ENCODE measurements around the gene ATXN1. TPM values are rescaled to one million over a fixed set of nuclear protein-coding genes. Genes with fewer than 3 reads are reported as not detected.

ATXN1 gene
- total RNA-seq, 1 experiment from 2014 or later: 8.1 TPM

GRCh38 chr6:16331384-16332174 lies 429.7 kb downstream of the ATXN1 start:
- Mint-ChIP-seq H3K4me1 (peaks cover 3% of the 10 kb centered on the region), H3K27ac (no peak overlapping the region), H3K27me3 (ENCODE audit: low read depth) (no peaks in the 10 kb centered on the region), H3K9me3 (no peaks in the 10 kb centered on the region), H3K36me3 (peaks cover under 1% of the 10 kb centered on the region; the same call in 1 of the 2 replicates), H3K4me3 (no peak overlapping the region)
- TF ChIP-seq JAZF1 (CRISPR knock-in tag; IDR thresholded peaks at IDR 0.05) (no peak), NFATC4 (CRISPR knock-in tag; IDR thresholded peaks at IDR 0.05) (no peak), AFF4 (CRISPR knock-in tag; IDR thresholded peaks at IDR 0.05; ENCODE audit: borderline replicate concordance) (no peak), FOXJ3 (CRISPR knock-in tag; IDR thresholded peaks at IDR 0.05; ENCODE audit: borderline replicate concordance) (no peak), SOX15 (CRISPR knock-in tag; IDR thresholded peaks at IDR 0.05) (no peak), CTCF (IDR thresholded peaks at IDR 0.05) (peak; percentile 79)
- ATAC-seq (peak; percentile 62), DNase-seq (ENCODE audit: low spot score) (peak; percentile 68)
- ChIA-PET POLR2A (interaction anchor here (1.1 kb wide), 1 partner anchor 430 kb away, joined by 3 read pairs; no protein-coding TSS in a partner anchor), CTCF (interaction anchor here (0.6 to 3.3 kb wide), 41 partner anchors 8 to 496 kb away, joined by 3 to 61 read pairs (median 5); partner anchors contain the start of gene ATXN1)

GRCh38 chr6:16329233-16329632 lies 432.0 kb downstream of the ATXN1 start:
- Mint-ChIP-seq H3K4me1 (peaks cover 17% of the 10 kb centered on the region), H3K4me3 (no peak overlapping the region), H3K27me3 (ENCODE audit: low read depth) (no peaks in the 10 kb centered on the region), H3K27ac (no peak overlapping the region), H3K36me3 (peaks cover 6% of the 10 kb centered on the region), H3K9me3 (peaks cover 7% of the 10 kb centered on the region)
- DNase-seq (ENCODE audit: low spot score) (no peak), ATAC-seq (no peak)
- ChIA-PET POLR2A (no interaction called here), CTCF (interaction anchor here (0.7 to 2.0 kb wide), 2 partner anchors 43 to 91 kb away, joined by 4 to 5 read pairs; partner anchors contain the start of gene GMPR)
- no peak for TF ChIP-seq PREB (CRISPR knock-in tag; IDR thresholded peaks at IDR 0.05; ENCODE audit: borderline replicate concordance)
- TF ChIP-seq JUN (CRISPR knock-in tag; IDR thresholded peaks at IDR 0.05): no peak
- no peak for TF ChIP-seq ZNF232 (CRISPR knock-in tag; IDR thresholded peaks at IDR 0.05)
- no peak for TF ChIP-seq ZNF396 (CRISPR knock-in tag; IDR thresholded peaks at IDR 0.05; ENCODE audit: borderline replicate concordance)
- TF ChIP-seq SMAD3 (CRISPR knock-in tag; IDR thresholded peaks at IDR 0.05; ENCODE audit: borderline replicate concordance): no peak
- no peak for TF ChIP-seq RELA (CRISPR knock-in tag; IDR thresholded peaks at IDR 0.05; ENCODE audit: borderline replicate concordance)
- TF ChIP-seq ERG (CRISPR knock-in tag; IDR thresholded peaks at IDR 0.05): no peak
- no peak for TF ChIP-seq CREB1 (CRISPR knock-in tag; IDR thresholded peaks at IDR 0.05)
- no peak for TF ChIP-seq USF2 (CRISPR knock-in tag; IDR thresholded peaks at IDR 0.05)
- TF ChIP-seq FOXK1 (CRISPR knock-in tag; IDR thresholded peaks at IDR 0.05): no peak
- TF ChIP-seq ZNF416 (CRISPR knock-in tag; IDR thresholded peaks at IDR 0.05): no peak
- TF ChIP-seq E2F5 (CRISPR knock-in tag; IDR thresholded peaks at IDR 0.05): no peak
- TF ChIP-seq HMGXB4 (CRISPR knock-in tag; IDR thresholded peaks at IDR 0.05): no peak
- no peak for TF ChIP-seq ZBTB21 (CRISPR knock-in tag; IDR thresholded peaks at IDR 0.05; ENCODE audit: borderline replicate concordance)
- no peak for TF ChIP-seq ZNF671 (CRISPR knock-in tag; IDR thresholded peaks at IDR 0.05)
- TF ChIP-seq TEAD1 (CRISPR knock-in tag; IDR thresholded peaks at IDR 0.05): no peak
- TF ChIP-seq MAX (CRISPR knock-in tag; IDR thresholded peaks at IDR 0.05): no peak

All from WTC11 (cell line).